SK-N-SH (cell line): ENCODE results near the gene ARSJ. TPM values are rescaled to one million over a fixed set of nuclear protein-coding genes. Genes with fewer than 3 reads are reported as not detected.

Experiments
- CTCF ChIA-PET: fragments of 300-600, 350-600 bp; formaldehyde crosslinking; extraction: SDS; loops from one replicate; lab custom pipeline; 2021; lab: Yijun Ruan, JAX
- POLR2A ChIA-PET: fragments of 350-600 bp; sonication (Branson Sonifier 250); formaldehyde crosslinking; extraction: SDS; loops from one replicate; lab custom pipeline; 2020; ENCODE audit warnings: antibody characterized with exemption, inconsistent platforms; lab: Yijun Ruan, JAX
- DNase-seq: peaks from one replicate; pipeline ENCODE4 v3.0.0; 2012
- H2AFZ ChIP-seq: fragments of 200-600 bp; sonication (generic); 2 replicates; pipeline ENCODE4 v1.8.1; 2016; ENCODE audit warnings: antibody characterized with exemption, mild to moderate bottlenecking, low read depth
- H3F3A ChIP-seq: fragments of 200-600 bp; sonication (generic); replicated peaks from 2 replicates; pipeline ENCODE3; 2016; ENCODE audit warnings: antibody characterized with exemption, mild to moderate bottlenecking; ENCODE audit not compliant: insufficient read depth
- H3K27ac ChIP-seq, 2 experiments: fragments of 200-500 bp in 1 of 2; fragments of 200-600 bp in 1 of 2; sonication (Bioruptor generic) in 1 of 2; sonication (generic), shearing (Covaris generic) in 1 of 2; 2 replicates each; pipeline versions ENCODE4 v1.5.1 to v1.6.1; 2014 to 2016; ENCODE audit warnings: low read depth in 2 of 2, inconsistent platforms in 1 of 2, low read length in 1 of 2, mild to moderate bottlenecking in 1 of 2, mixed read lengths in 1 of 2
- H3K27me3 ChIP-seq: fragments of 200-600 bp; sonication (generic), shearing (Covaris generic); 2 replicates; pipeline ENCODE4 v1.6.1; 2016; ENCODE audit warnings: mixed run types; ENCODE audit not compliant: insufficient read depth
- H3K36me3 ChIP-seq, 2 experiments: fragments of 200-500 bp in 1 of 2; fragments of 200-600 bp in 1 of 2; sonication (Bioruptor generic) in 1 of 2; sonication (generic) in 1 of 2; replicated peaks in 1 of 2; 2 replicates each; pipeline versions ENCODE3 to v1.5.1; 2014 to 2016; ENCODE audit warnings: low read length in 1 of 2, mild to moderate bottlenecking in 1 of 2; ENCODE audit not compliant: insufficient read depth in 2 of 2, control insufficient read depth in 1 of 2
- H3K4me1 ChIP-seq, 2 experiments: fragments of 200-500 bp in 1 of 2; fragments of 200-600 bp in 1 of 2; sonication (Bioruptor generic) in 1 of 2; sonication (generic), shearing (Covaris generic) in 1 of 2; 2 replicates each; pipeline versions ENCODE4 v1.5.1 to v1.6.1; 2014 to 2016; ENCODE audit warnings: low read depth in 1 of 2, low read length in 1 of 2, mixed run types in 1 of 2; ENCODE audit not compliant: insufficient read depth in 2 of 2, control insufficient read depth in 1 of 2
- H3K4me2 ChIP-seq: fragments of 200-600 bp; sonication (generic), shearing (Covaris generic); 2 replicates; pipeline ENCODE4 v1.6.1; 2017; ENCODE audit warnings: mixed run types
- H3K4me3 ChIP-seq, 2 experiments: fragments of 200-500 bp in 1 of 2; fragments of 200-600 bp in 1 of 2; sonication (Bioruptor generic) in 1 of 2; sonication (generic), shearing (Covaris generic) in 1 of 2; 2 replicates each; pipeline versions ENCODE4 v1.5.1 to v1.8.1; 2014 to 2016; ENCODE audit warnings: low read depth in 2 of 2, inconsistent platforms in 1 of 2, low read length in 1 of 2, mild to moderate bottlenecking in 1 of 2, mixed read lengths in 1 of 2, moderate library complexity in 1 of 2
- H3K79me2 ChIP-seq: fragments of 200-600 bp; sonication (generic); 2 replicates; pipeline ENCODE4 v1.8.1; 2017; ENCODE audit warnings: mild to moderate bottlenecking; ENCODE audit not compliant: insufficient read depth
- H3K9ac ChIP-seq: fragments of 200-600 bp; sonication (generic); 2 replicates; pipeline ENCODE4 v1.6.1; 2017; ENCODE audit warnings: mixed run types
- H3K9me2 ChIP-seq: fragments of 200-600 bp; sonication (generic); 2 replicates; pipeline ENCODE4 v1.6.1; 2017; ENCODE audit warnings: mixed run types
- H3K9me3 ChIP-seq: fragments of 200-600 bp; sonication (generic); 2 replicates; pipeline ENCODE4 v1.6.1; 2017; ENCODE audit warnings: mixed run types, mild to moderate bottlenecking, moderate library complexity
- H4K20me1 ChIP-seq: fragments of 200-600 bp; sonication (generic); 2 replicates; pipeline ENCODE4 v1.6.1; 2017; ENCODE audit warnings: mild to moderate bottlenecking, mixed run types; ENCODE audit not compliant: insufficient read depth
- EP300 ChIP-seq, 2 experiments: IDR thresholded peaks; 2 replicates each; pipeline versions ENCODE4 v1.4.0 to v1.6.1; 2012; ENCODE audit warnings: borderline replicate concordance in 1 of 2, low read depth in 1 of 2, low read length in 1 of 2
- FOSL2 ChIP-seq: IDR thresholded peaks from 2 replicates; pipeline ENCODE4 v1.4.0; 2012; ENCODE audit warnings: low read depth, mild to moderate bottlenecking, moderate library complexity, borderline replicate concordance
- GATA2 ChIP-seq: sonication (generic); formaldehyde crosslinking; IDR thresholded peaks from 2 replicates; pipeline ENCODE4 v1.5.0; 2020; ENCODE audit warnings: mild to moderate bottlenecking, missing genetic modification reagents
- IRF3 ChIP-seq: fragments of 150-350 bp; IDR thresholded peaks from 2 replicates; pipeline ENCODE4 v1.6.1; 2016; ENCODE audit warnings: mild to moderate bottlenecking, low read depth, low read length
- MAX ChIP-seq: IDR thresholded peaks from 2 replicates; pipeline ENCODE4 v1.4.0; 2012; ENCODE audit warnings: low read depth
- MEF2A ChIP-seq: IDR thresholded peaks from 2 replicates; pipeline ENCODE4 v1.4.0; 2012; ENCODE audit warnings: low read depth, borderline replicate concordance
- NFIC ChIP-seq: IDR thresholded peaks from 2 replicates; pipeline ENCODE4 v1.4.0; 2012; ENCODE audit warnings: borderline replicate concordance
- PBX3 ChIP-seq: IDR thresholded peaks from 2 replicates; pipeline ENCODE4; 2012
- POLR2AphosphoS5 ChIP-seq: IDR thresholded peaks from 2 replicates; pipeline ENCODE4 v1.6.1; 2012; ENCODE audit warnings: low read depth, low read length
- RCOR1 ChIP-seq: fragments of 150-350 bp; IDR thresholded peaks from 2 replicates; pipeline ENCODE4 v1.6.1; 2017; ENCODE audit warnings: antibody characterized with exemption, low read length
- RXRA ChIP-seq: IDR thresholded peaks from 2 replicates; pipeline ENCODE4 v1.4.0; 2012; ENCODE audit warnings: low read depth, mild to moderate bottlenecking, borderline replicate concordance
- SIN3A ChIP-seq: IDR thresholded peaks from 2 replicates; pipeline ENCODE4 v1.6.1; 2012; ENCODE audit warnings: low read depth, mild to moderate bottlenecking, low read length, moderate library complexity, borderline replicate concordance
- SMC3 ChIP-seq: IDR thresholded peaks from 2 replicates; pipeline ENCODE4 v1.6.1; 2012; ENCODE audit warnings: low read depth, low read length, improper control_type of control experiment
- TCF12 ChIP-seq: IDR thresholded peaks from 2 replicates; pipeline ENCODE4 v1.4.0; 2012
- USF1 ChIP-seq: IDR thresholded peaks from 2 replicates; pipeline ENCODE4 v1.4.0; 2012; ENCODE audit warnings: low read depth, borderline replicate concordance
- USF2 ChIP-seq: fragments of 150-350 bp; IDR thresholded peaks from 2 replicates; pipeline ENCODE4 v1.6.1; 2017; ENCODE audit warnings: antibody characterized with exemption, low read length, low read depth, borderline replicate concordance
- WGBS: methylation state at CpG from one replicate; pipeline ENCODE4 v1.1.6; 2017; ENCODE audit warnings: low lambda C conversion rate; 5-methylcytosine and 5-hydroxymethylcytosine counted together
- polyA plus RNA-seq, 3 experiments: library from polyadenylated mRNA; depleted of rRNA; stranded (reverse); fragments of >200 nt; gene quantifications; 2 replicates each; pipeline ENCODE4 v1.2.3, GENCODE V29; 2012

The ARSJ gene
- polyA plus RNA-seq, 1 of the 3 experiments (the other 2 are of a cell fraction) = 30.4 TPM

- Histone ChIP-seq H3K9me2 (no peaks in the 10 kb centered on the region), H3K4me3 (no peak overlapping the region), H4K20me1 (no peaks in the 10 kb centered on the region), H3K36me3 (no peaks in the 10 kb centered on the region), H3K9ac (no peak overlapping the region), H3K4me1 (peaks cover 0 to 9% of the 10 kb centered on the region in 2 experiments; a peak in 2 of 4 replicates), H3K79me2 (no peaks in the 10 kb centered on the region), H3K4me2 (no peak overlapping the region), H3F3A (no peaks in the 10 kb centered on the region), H3K9me3 (no peaks in the 10 kb centered on the region), H3K27ac (no peak overlapping the region), H2AFZ (no peak overlapping the region)
- ChIA-PET POLR2A (no interaction called here), CTCF (no interaction called here)
- 85% methylated on average over 1 of the region's 1 CpG for WGBS
- no peak for DNase-seq
- no peak for TF ChIP-seq MAX
- TF ChIP-seq NFIC = no peak
- TF ChIP-seq USF1 = no peak
- TF ChIP-seq IRF3 = no peak
- no peak for TF ChIP-seq USF2
- TF ChIP-seq SIN3A = no peak
- no peak for TF ChIP-seq SMC3
- no peak for TF ChIP-seq MEF2A
- no peak for TF ChIP-seq EP300 (IDR thresholded peaks at IDR 0.05; ENCODE audit: borderline replicate concordance in 1 of 2, low read depth in 1 of 2, low read length in 1 of 2)
- TF ChIP-seq FOSL2 = no peak
- TF ChIP-seq RCOR1 = no peak
- TF ChIP-seq RXRA = no peak
- no peak for TF ChIP-seq PBX3
- TF ChIP-seq GATA2 (CRISPR knock-in tag) = no peak
- no peak; the same call in 1 of the 2 replicates for TF ChIP-seq TCF12
- TF ChIP-seq POLR2AphosphoS5 = no peak
- TF ChIP-seq, all 33 proteins: peak for 0
- no peaks in the 10 kb centered on the region for H3K27me3 ChIP-seq
Observed at GRCh38 chr4:113997206-113997605, 17.8 kb upstream of the ARSJ start.
